ENCODE results near the gene SLC13A3. TPM values are rescaled to one million over a fixed set of nuclear protein-coding genes. Genes with fewer than 3 reads are reported as not detected.

The SLC13A3 gene
- total RNA-seq, 1 experiment from 2014 or later: 1.3 TPM

DNA sequence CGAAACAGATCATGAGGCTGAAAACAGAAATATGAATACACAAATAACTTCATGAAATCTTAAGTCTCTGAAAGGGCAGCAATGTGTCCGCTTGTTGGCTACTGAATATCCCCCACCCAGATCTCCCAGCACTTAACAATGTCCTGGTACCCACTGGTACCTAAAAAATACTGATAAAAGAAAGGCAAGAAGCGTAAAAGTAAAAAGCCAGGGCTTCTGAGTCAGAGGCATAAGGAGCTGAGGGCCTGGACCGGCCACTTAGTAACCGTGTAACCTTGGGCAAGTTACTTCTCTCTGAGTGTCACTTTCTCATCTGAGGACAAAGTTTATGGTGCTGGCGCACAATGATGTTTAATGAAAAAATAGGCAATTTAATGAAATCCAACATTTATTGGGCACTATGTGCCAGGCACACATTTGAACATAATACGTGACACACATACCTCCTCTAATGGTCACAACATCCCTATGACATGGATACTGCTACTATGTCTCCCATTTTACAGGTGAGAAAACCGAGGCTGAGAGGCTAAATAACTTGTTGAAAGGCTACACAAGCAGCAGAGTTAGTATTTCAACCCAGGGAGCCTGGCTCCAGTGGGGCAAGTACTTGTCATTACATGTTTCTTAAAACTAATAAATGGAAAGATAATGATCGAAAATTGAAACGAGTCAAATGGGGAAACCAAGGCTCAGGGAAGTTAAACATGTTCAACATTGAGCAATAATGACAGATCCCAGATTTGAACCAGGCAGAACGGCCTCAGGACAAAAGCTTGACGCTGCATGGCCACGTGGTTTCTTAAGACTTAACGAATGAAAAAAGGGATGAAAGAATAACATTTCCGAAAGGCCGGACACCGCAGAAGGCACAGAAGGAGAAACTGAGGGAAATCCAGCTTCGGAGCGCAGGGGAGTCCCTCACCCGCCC lies 37.2 kb upstream of the SLC13A3 start:
- intact Hi-C loops (cut with micrococcal nuclease; ENCODE audit: unreplicated experiment): loop anchor here (10.0 kb wide), 1 partner anchor 554 kb away; no protein-coding TSS in a partner anchor
- TF ChIP-seq, protein P1, sequence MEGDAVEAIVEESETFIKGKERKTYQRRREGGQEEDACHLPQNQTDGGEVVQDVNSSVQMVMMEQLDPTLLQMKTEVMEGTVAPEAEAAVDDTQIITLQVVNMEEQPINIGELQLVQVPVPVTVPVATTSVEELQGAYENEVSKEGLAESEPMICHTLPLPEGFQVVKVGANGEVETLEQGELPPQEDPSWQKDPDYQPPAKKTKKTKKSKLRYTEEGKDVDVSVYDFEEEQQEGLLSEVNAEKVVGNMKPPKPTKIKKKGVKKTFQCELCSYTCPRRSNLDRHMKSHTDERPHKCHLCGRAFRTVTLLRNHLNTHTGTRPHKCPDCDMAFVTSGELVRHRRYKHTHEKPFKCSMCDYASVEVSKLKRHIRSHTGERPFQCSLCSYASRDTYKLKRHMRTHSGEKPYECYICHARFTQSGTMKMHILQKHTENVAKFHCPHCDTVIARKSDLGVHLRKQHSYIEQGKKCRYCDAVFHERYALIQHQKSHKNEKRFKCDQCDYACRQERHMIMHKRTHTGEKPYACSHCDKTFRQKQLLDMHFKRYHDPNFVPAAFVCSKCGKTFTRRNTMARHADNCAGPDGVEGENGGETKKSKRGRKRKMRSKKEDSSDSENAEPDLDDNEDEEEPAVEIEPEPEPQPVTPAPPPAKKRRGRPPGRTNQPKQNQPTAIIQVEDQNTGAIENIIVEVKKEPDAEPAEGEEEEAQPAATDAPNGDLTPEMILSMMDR (conservative IDR thresholded peaks at IDR 0.05; ENCODE audit: low read depth, low read length): no peak
- TF ChIP-seq EZH2 (IDR thresholded peaks at IDR 0.05; ENCODE audit: borderline replicate concordance, low read depth, low read length, poor library complexity, severe bottlenecking): no peak
- Histone ChIP-seq H3K4me1 (ENCODE audit: insufficient read depth, low read length, poor library complexity, severe bottlenecking) (peaks cover 4% of the 10 kb centered on the region), H3K36me3 (ENCODE audit: insufficient read depth, low read length, poor library complexity, severe bottlenecking) (peaks cover 24% of the 10 kb centered on the region), H3K9me3 (ENCODE audit: low read depth, low read length, poor library complexity, severe bottlenecking) (no peaks in the 10 kb centered on the region), H3K27ac (ENCODE audit: low read depth, low read length, poor library complexity, severe bottlenecking) (peak overlapping the region; percentile 96), H3K27me3 (replicated peaks; ENCODE audit: insufficient read depth, low read depth, low read length, poor library complexity) (no peaks in the 10 kb centered on the region), H3K4me3 (ENCODE audit: low read depth, low read length, poor library complexity, severe bottlenecking) (peak overlapping the region; percentile 84)
- BruUV-seq (replicated peaks): TSS peak; percentile 38
- CTCF ChIA-PET: interaction anchor here (0.6 kb wide), 1 partner anchor 169 kb away, joined by 4 read pairs; no protein-coding TSS in a partner anchor
- POLR2A ChIA-PET (ENCODE audit: low non-redundant PET): no interaction called here
- peak; percentile 48 for DNase-seq (ENCODE audit: low spot score)

- Histone ChIP-seq H3K9me3 (ENCODE audit: low read depth, low read length, poor library complexity, severe bottlenecking) (no peaks in the 10 kb centered on the region), H3K36me3 (ENCODE audit: insufficient read depth, low read length, poor library complexity, severe bottlenecking) (peaks cover 28% of the 10 kb centered on the region), H3K27me3 (replicated peaks; ENCODE audit: insufficient read depth, low read depth, low read length, poor library complexity) (no peaks in the 10 kb centered on the region), H3K4me1 (ENCODE audit: insufficient read depth, low read length, poor library complexity, severe bottlenecking) (peaks cover 4% of the 10 kb centered on the region), H3K4me3 (ENCODE audit: low read depth, low read length, poor library complexity, severe bottlenecking) (no peak overlapping the region), H3K27ac (ENCODE audit: low read depth, low read length, poor library complexity, severe bottlenecking) (no peak overlapping the region)
- CTCF ChIA-PET: no interaction called here
- peak; percentile 20 for DNase-seq (ENCODE audit: low spot score)
- intact Hi-C loops (cut with micrococcal nuclease; ENCODE audit: unreplicated experiment): loop anchor here (10.0 kb wide), 1 partner anchor 549 kb away; no protein-coding TSS in a partner anchor
- POLR2A ChIA-PET (ENCODE audit: low non-redundant PET): no interaction called here
- no peak for TF ChIP-seq EZH2 (IDR thresholded peaks at IDR 0.05; ENCODE audit: borderline replicate concordance, low read depth, low read length, poor library complexity, severe bottlenecking)
- TF ChIP-seq, protein P1 (conservative IDR thresholded peaks at IDR 0.05; ENCODE audit: low read depth, low read length): no peak
- no TSS peak for BruUV-seq (replicated peaks)
These were observed 32.9 kb upstream of the SLC13A3 start for GRCh38 chr20:46683939-46684750.

GRCh38 chr20:46683668-46683938 lies 32.3 kb upstream of the SLC13A3 start:
- no TSS peak for BruUV-seq (replicated peaks)
- peaks cover 28% of the 10 kb centered on the region for H3K36me3 ChIP-seq (ENCODE audit: insufficient read depth, low read length, poor library complexity, severe bottlenecking)
- ChIA-PET POLR2A (ENCODE audit: low non-redundant PET) (no interaction called here), CTCF (no interaction called here)
- H3K27me3 ChIP-seq (replicated peaks; ENCODE audit: insufficient read depth, low read depth, low read length, poor library complexity): no peaks in the 10 kb centered on the region
- H3K4me1 ChIP-seq (ENCODE audit: insufficient read depth, low read length, poor library complexity, severe bottlenecking): peaks cover 4% of the 10 kb centered on the region
- H3K9me3 ChIP-seq (ENCODE audit: low read depth, low read length, poor library complexity, severe bottlenecking): no peaks in the 10 kb centered on the region
- TF ChIP-seq, protein P1 (conservative IDR thresholded peaks at IDR 0.05; ENCODE audit: low read depth, low read length): no peak
- no peak for TF ChIP-seq EZH2 (IDR thresholded peaks at IDR 0.05; ENCODE audit: borderline replicate concordance, low read depth, low read length, poor library complexity, severe bottlenecking)
- intact Hi-C loops (cut with micrococcal nuclease; ENCODE audit: unreplicated experiment): loop anchor here (10.0 kb wide), 1 partner anchor 549 kb away; no protein-coding TSS in a partner anchor
- no peak overlapping the region for H3K4me3 ChIP-seq (ENCODE audit: low read depth, low read length, poor library complexity, severe bottlenecking)
- DNase-seq (ENCODE audit: low spot score): no peak
- H3K27ac ChIP-seq (ENCODE audit: low read depth, low read length, poor library complexity, severe bottlenecking): no peak overlapping the region
